Ovary (tissue), 9 donors: ENCODE results near the gene LGR6. TPM values are rescaled to one million over a fixed set of nuclear protein-coding genes. Genes with fewer than 3 reads are reported as not detected.

Experiments used
- DNase-seq, 5 donors: peaks; one replicate each; pipeline ENCODE4 v3.0.0-alpha.2; 2019 to 2020
- H3K27ac ChIP-seq, 2 donors: fragments of 200-600 bp; one replicate each; pipeline versions ENCODE4 v1.5.1 to v1.8.0; 2019 to 2022
- H3K27me3 ChIP-seq: fragments of 200-600 bp; one replicate; pipeline ENCODE4 v1.8.0; 2022
- H3K36me3 ChIP-seq: fragments of 200-600 bp; sonication (generic); one replicate; pipeline ENCODE4 v1.5.1; 2019
- H3K4me1 ChIP-seq: one replicate; pipeline ENCODE4 v1.8.1; 2013; ENCODE audit warnings: mild to moderate bottlenecking, moderate library complexity; ENCODE audit not compliant: insufficient read depth
- H3K4me3 ChIP-seq: fragments of 200-600 bp; sonication (generic); one replicate; pipeline ENCODE4 v1.5.1; 2017
- H3K9me3 ChIP-seq, 2 donors: fragments of 200-600 bp in 1 of 2; sonication (generic) in 1 of 2; one replicate each; pipeline versions ENCODE4 v1.5.1 to v1.8.1; 2013 to 2019; ENCODE audit warnings: mild to moderate bottlenecking in 1 of 2, moderate library complexity in 1 of 2
- CTCF ChIP-seq, 3 donors: fragments of 450-650 bp in 2 of 3; fragments of 200-600 bp in 1 of 3; IDR thresholded peaks; one replicate each; pipeline versions ENCODE4 v1.5.1 to v1.8.0; 2016 to 2022; ENCODE audit warnings: antibody characterized with exemption in 3 of 3, mild to moderate bottlenecking in 1 of 3
- EP300 ChIP-seq: sonication (generic); formaldehyde crosslinking; IDR thresholded peaks from one replicate; pipeline ENCODE4 v1.6.1; 2017; ENCODE audit warnings: antibody characterized with exemption
- POLR2A ChIP-seq: fragments of 450-650 bp; IDR thresholded peaks from one replicate; pipeline ENCODE4 v1.6.1; 2017; ENCODE audit warnings: antibody characterized with exemption, mild to moderate bottlenecking, moderate library complexity
- WGBS, 3 donors: extraction: QIAGEN DNeasy Blood & Tissue Kit in 1 of 3; methylation state at CpG; one replicate each; pipeline versions ENCODE4 v1.1.5 to v1.1.7; 2013 to 2017; 5-methylcytosine and 5-hydroxymethylcytosine counted together
- intact Hi-C, 4 donors: fragments of 100-400 bp; cut with DNase I; formaldehyde crosslinking; loops; one replicate each; pipeline versions ENCODE4 v1.11.0 to v1.15.1; 2022 to 2023
- polyA plus RNA-seq, 2 donors: library from polyadenylated mRNA; stranded (reverse); fragments of 200-250 nt in 1 of 2; fragments of 350-450 nt in 1 of 2; fragmentation: Illumina TruSeq in 1 of 2; extraction: RNeasy Lipid Tissue Mini Kit (QIAGEN cat#74804) in 1 of 2; gene quantifications; one replicate each; pipeline ENCODE4 v1.2.3, GENCODE V29; 2013 to 2014
- total RNA-seq, 7 donors: library from RNA; depleted of rRNA in 2 of 7; stranded (reverse); fragments of >200 nt in 2 of 7; fragmentation: NEBNext Ultra II Directional in 3 of 7; extraction: Animal tissue kit (Norgen Biotek cat#: 25700) in 3 of 7; gene quantifications; one replicate each; pipeline versions ENCODE4 v1.1.0 to v1.2.4, GENCODE V29; 2016 to 2023
- donor health status: DM: no; HTN: no; CAD: no; lungs with moderate emphysema.
- donor health status: DM: no; HTN: no; CAD: no.
- donor health status: Bipolar disorder and iron deficiency.
- donor health status: DM: yes; HTN: yes; CAD: no.
- donor health status: DM: no; HTN: no; CAD: no.
- donor health status: DM: yes; HTN: yes; CAD: no.

Gene LGR6
- total and polyA plus RNA-seq, 9 donors, result 0.24 to 12.4 (median 1.4) TPM

- Histone ChIP-seq H3K27me3 (no peaks in the 10 kb centered on the region), H3K4me1 (peaks cover 2% of the 10 kb centered on the region), H3K27ac (no peak overlapping the region), H3K9me3 (no peaks in the 10 kb centered on the region), H3K4me3 (no peak overlapping the region), H3K36me3 (no peaks in the 10 kb centered on the region)
- WGBS, 3 donors, result 88 to 96% (median 91%) methylated on average over 1 of the region's 1 CpG
- no peak for TF ChIP-seq CTCF (IDR thresholded peaks at IDR 0.05)
- no peak for TF ChIP-seq POLR2A
- no peak for TF ChIP-seq EP300
- intact Hi-C loops, result no loop called here
- no peak for DNase-seq
These were observed 17.4 kb downstream of the LGR6 start for GRCh38 chr1:202210969-202211368.

DNA sequence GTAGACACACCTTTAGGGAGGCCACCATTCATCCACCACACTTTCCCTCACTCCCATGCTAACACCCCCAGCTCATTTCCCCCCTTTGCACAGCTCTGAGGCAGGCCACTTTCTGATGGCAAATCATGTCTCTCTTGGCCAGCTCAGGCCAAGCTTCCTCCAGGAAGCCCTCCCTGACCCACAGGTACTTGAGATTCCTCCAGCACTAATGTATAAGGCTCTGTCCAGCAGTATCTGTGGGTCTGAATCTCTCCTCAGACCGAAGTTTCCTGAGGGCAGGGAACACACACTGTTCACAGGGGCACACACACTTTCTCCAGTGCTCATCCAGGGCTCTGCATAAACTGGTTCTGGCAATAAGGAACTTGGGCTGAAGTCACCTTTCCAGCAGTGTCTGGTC lies 19.2 kb downstream of the LGR6 start:
- Histone ChIP-seq H3K27ac (no peak overlapping the region), H3K4me1 (peaks cover 2% of the 10 kb centered on the region), H3K4me3 (no peak overlapping the region), H3K9me3 (no peaks in the 10 kb centered on the region), H3K36me3 (no peaks in the 10 kb centered on the region), H3K27me3 (no peaks in the 10 kb centered on the region)
- WGBS, 3 donors, result 67 to 83% (median 68%) methylated on average over 1 of the region's 1 CpG
- TF ChIP-seq POLR2A, result no peak
- no peak for TF ChIP-seq CTCF (IDR thresholded peaks at IDR 0.05)
- TF ChIP-seq EP300, result no peak
- no peak for DNase-seq
- intact Hi-C loops, result no loop called here

DNA sequence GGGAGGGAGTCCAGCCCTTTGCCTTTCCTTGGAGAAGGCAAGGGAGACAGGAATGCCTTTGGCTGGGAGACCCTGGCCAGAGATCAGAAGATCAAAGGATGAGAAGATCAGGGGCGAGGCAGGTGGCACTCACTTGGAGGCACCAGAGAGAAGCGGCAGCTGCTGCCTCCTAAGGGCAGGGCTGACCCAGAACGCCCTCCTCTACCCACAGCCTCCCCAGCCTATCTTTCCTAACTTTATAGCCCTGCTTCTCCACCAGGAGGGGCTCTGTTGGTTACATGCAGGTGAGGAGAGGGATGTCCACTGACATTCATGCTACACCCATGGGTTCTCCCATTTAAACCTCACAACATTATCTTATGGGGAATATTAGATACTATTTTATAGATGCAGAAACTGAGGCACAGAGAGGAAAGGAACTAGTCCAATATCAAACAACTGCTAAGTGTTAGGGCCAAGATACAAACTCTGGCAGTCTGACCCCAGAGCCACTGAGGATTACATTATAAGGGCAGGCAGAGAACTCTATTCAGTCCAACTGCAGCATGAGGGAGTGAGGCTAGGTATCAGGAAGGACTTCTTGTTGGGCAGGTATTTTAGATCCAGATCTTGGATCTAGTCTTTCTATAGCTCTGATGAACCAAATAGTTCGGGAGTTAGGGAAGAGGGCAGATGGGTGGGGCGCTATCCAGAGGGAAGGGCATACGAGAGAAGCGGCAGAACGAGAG lies 19.9 kb downstream of the LGR6 start:
- 28 to 42% (median 40%) methylated on average over 8 of the region's 8 CpGs for WGBS, 3 donors
- H3K36me3 ChIP-seq, result no peaks in the 10 kb centered on the region
- H3K4me1 ChIP-seq, result peaks cover 2% of the 10 kb centered on the region
- intact Hi-C loops, result no loop called here
- no peak for DNase-seq
- H3K4me3 ChIP-seq, result no peak overlapping the region
- no peak for TF ChIP-seq EP300
- no peak for TF ChIP-seq POLR2A
- no peak for TF ChIP-seq CTCF (IDR thresholded peaks at IDR 0.05)
- no peaks in the 10 kb centered on the region for H3K9me3 ChIP-seq
- no peaks in the 10 kb centered on the region for H3K27me3 ChIP-seq
- no peak overlapping the region for H3K27ac ChIP-seq

DNA sequence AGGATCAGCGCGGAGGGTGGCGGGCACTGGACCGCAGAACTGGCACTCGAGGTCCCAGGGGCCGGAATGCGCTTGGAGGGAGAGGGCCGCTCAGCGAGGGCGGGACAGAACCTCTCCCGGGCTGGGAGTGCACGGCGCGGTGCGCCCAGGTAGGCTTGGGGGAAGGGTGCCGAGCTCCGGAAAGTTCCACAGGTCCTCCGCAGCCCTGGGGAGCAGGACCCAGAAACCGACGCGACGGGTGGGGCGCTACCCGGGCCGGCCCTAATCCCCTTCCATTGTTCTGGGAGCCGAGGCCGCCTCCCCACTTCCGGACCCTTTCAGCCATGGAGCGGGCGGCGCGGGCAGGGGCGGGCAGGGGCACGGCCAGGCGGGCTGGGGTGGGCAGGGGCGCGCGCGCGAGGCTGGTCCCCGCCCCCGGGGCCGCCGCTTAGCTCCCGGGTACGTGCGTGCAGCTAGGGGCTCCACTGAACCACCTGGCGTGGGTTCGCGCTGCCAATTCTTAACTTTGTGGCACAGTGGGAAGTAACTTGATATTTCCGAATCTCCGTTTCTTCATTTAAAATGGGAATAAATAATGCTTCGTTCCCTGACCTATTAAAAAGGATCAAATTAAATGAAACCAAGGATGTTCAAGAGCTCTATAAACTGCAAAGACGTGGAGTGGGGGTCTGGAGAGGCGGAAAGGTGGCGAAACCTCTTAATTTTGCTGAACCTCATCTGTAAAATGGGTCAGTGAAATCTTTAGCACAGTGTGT lies 20.7 kb downstream of the LGR6 start:
- no peak overlapping the region for H3K4me3 ChIP-seq
- TF ChIP-seq EP300 (no peak), POLR2A (no peak), CTCF (IDR thresholded peaks at IDR 0.05) (no peak)
- intact Hi-C loops, result no loop called here
- no peak for DNase-seq
- H3K27me3 ChIP-seq, result no peaks in the 10 kb centered on the region
- H3K9me3 ChIP-seq, result no peaks in the 10 kb centered on the region
- no peaks in the 10 kb centered on the region for H3K36me3 ChIP-seq
- WGBS, 3 donors, result 4 to 5% (median 4%) methylated on average over 56 of the region's 56 CpGs
- peaks cover 2% of the 10 kb centered on the region for H3K4me1 ChIP-seq
- H3K27ac ChIP-seq, result no peak overlapping the region
